NCI-H748 (cell line): ENCODE results near the gene LRRC8C.

Experiments used
- DNase-seq: peaks from one replicate; lab custom pipeline; 2025; ENCODE audit not compliant: unreplicated experiment; lab: John Stamatoyannopoulos, UW

LRRC8C gene

DNA sequence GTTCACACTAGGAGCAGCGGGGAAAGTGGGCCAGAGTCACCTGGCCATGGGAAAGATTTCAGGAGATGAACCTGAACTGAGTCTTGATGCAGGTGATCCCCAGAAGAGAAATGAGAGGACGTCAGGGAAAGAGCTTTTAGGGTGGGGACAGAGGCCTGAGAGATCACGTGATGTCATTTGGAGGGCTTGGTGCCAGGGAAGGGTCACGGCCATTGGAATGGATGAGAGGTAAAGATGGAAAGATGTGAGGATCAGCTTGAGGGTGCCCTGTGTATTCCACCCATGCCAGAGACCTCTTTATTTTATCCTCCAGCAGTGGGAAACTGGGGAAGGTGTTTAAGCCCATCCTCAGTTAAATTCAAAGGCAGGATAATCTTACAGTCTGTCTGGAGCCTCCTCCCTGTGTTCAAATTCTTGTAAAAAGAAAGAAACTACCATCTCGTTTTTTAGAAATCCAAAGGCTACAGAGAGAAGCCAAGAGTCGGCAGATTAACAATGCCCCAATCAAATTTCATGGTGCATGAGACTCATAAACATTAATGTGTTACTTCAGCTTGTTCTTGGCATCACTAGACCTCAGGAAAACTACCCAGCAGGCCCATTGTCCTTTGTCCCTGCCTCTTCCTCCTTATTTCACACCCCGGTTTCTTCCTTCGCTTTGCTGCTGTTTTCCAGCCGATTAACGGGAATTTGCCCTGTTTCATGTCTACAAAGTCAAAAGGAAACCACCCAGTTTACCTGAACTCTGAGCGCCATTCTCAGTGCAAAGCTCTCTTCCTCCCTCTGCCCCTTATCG lies 94.8 kb downstream of the LRRC8C start:
- DNase-seq, result no peak

DNA sequence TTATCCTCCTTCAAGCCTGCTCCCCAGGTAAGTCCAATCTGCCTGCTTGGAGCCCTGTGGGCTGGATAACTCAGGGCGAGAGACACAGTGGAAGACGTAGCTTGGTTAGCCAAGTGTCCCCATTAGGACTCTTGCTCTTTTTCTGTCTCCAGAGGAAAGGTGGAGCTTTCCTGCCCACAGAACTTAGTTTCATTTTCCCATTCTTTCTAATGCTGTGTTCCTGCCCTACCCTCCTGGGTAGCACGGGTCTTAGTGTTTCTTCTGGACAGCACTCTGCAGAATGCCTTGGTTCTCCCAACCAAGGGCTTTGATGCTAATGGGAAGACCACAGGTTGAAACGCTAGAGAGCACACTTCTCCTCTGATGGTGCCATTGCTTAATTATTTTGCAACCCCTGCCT lies 95.5 kb downstream of the LRRC8C start:
- DNase-seq, result no peak

DNA sequence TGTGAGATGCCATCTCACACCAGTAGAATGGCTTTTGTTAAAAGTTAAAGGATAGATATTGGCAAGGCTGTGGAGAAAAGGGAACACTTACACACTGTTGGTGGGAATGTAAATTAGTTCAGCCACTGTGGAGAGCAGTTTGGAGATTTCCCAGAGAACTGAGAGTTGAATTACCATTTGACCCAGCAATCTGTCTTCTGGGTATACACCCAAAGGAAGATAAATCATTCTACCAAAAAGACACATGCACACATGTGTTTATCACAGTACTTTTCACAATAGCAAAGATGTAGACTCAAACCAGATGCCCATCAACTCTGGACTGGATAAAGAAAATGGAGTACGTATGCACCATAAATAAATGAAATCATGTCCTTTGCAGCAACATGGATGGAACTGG lies 99.3 kb downstream of the LRRC8C start:
- no peak for DNase-seq

GRCh38 chr1:89732643-89733222 lies 99.8 kb downstream of the LRRC8C start:
- peak; percentile 23 for DNase-seq

DNA sequence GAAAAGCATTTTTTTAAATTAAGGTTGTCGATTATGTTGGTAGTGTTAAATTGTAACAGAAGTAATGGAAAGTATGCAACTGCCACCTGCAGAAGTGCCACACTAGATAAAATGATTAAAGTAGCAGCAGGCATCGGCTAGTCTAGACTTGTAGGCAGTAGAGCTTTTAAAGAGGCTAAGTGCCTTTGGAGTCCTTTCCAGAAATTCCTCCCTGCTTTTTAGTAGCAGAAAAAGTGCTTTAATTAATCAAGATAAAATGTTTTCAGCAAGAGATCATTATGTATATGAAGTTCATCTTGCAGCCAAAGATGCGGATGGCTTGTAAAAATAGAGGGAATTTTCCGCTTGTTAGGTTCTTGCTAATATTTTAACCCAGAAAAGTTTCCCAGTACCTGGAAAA lies 100.8 kb downstream of the LRRC8C start:
- DNase-seq, result no peak

GRCh38 chr1:89734442-89734841 lies 101.5 kb downstream of the LRRC8C start:
- DNase-seq, result no peak

DNA sequence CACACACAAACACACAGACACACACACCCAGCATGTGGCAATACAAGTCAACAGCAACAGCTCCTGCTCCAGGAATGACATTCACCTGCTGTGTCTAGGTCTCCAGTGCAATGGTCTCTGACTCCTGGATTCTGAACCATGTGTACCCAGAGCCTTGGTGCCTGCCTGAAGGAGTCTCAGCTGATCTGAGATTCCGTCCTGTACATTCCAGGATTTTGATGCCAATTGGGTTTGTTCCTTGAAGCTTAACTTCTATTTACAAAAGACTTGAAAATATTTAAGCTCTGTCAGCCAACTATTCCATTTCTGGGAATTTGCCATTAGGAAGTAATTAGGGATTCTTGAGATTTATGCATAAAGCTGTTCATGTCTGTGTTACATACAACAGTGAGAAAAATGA lies 102.6 kb downstream of the LRRC8C start:
- DNase-seq, result no peak

DNA sequence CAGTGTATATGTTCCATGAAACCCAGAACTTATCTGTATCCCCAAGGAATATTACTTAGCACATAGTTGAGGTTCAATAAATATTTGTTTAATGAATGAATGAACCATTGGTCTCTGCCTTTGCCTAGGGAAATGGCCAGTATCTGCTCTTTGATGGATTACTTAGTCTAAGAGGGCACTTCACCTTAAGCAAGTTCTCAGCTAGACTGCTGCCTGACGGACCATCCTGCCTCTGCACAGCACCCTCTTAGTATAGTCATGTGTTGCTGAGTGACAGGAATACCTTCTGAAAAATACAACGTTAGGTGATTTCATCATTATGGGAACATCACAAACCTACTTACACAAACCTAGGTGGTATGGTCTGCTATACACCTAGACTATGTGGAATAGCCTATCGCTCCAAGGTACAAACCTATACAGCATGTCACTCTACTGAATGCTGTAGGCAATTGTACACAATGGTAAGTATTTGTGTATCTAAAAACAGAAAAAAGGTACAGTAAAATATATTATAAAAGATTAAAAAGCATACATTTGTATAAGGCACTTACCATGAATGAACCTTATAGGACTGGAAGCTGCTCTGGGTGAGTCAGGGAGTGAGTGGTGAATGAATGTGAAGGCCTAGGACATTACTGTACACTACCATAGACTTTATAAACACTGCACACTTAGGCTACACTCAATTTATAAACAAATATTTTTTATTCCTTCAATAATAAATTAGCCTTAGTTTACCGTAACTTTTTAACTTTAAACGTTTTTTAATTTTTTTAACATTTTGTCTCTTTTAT lies 104.2 kb downstream of the LRRC8C start:
- DNase-seq, result no peak

- no peak for DNase-seq
These were observed 105.1 kb downstream of the LRRC8C start for GRCh38 chr1:89737985-89738510.

DNA sequence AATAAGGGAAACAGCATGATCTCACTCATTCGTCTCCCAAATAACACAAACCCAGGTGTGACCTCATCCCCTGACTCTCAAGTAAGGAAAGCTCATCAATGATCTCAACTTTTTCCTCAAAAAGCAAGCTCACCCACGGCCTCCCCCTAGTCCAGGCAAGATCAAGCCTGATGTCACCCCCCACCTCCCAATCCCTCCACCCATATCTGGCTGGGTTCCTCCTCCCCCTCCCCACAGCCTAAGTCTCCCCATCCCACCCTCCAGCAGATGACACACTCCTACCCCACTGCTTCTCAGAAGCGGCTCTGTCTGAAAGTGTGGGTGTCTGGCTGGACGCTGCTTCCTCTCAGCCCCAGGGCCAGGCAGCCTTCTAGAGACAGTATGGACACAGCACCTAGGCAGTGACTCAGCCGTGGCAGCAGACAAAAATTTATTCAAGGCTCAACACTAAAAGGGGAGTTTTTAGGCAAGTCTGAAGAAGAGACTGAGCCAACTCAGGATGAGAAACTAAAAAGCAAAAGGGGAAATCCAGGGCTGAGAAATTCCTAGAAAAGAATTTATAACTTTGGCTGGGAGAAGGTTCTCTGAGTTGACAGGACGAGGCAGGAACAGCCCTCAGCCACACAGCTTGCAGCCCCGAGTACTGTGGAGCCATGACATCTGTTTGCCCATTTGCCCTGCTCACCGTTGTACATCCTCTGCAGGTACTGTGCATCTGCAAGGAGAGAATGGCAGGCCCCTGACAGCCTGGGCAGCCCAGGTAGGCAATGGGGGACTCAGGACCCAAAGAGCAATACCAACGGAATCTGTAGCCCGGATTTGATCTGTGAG lies 106.3 kb downstream of the LRRC8C start:
- DNase-seq, result no peak

DNA sequence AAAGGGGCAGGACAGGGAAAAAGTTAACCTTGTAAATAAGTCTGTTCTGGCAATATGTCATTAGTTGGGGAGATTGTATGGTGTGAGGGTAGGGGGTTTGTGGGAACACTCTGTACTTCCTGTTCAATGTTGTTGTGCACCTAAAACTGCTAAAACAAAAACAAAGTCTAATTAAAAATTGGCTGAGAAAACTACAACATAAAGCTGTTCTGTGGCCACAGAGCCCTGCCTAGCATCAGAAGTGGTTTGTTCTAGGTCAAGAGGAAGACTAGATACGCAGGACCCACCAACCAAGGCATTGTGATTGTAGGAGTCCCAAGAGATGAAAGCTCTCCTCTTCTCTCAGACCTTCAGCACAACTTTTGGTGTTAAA lies 106.9 kb downstream of the LRRC8C start:
- DNase-seq, result no peak

DNA sequence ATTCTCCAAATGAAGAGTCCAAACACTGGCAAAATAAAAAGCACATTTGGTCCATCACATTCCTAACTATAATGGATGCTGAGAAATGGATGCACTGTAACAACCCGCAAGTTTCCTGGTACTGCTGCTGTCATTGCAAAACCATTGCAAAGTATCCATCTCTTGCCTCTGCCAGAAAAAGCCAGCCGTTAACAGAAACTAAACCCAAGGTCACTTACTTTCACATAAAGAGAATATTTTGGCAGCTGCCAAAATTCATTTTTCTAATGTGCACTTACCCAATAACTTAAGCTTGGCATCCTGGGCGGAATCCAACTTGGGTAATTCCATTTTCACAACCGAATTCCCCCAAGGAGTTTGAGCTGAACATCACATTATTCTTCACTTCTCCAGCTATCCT lies 110.9 kb downstream of the LRRC8C start:
- DNase-seq, result no peak

DNA sequence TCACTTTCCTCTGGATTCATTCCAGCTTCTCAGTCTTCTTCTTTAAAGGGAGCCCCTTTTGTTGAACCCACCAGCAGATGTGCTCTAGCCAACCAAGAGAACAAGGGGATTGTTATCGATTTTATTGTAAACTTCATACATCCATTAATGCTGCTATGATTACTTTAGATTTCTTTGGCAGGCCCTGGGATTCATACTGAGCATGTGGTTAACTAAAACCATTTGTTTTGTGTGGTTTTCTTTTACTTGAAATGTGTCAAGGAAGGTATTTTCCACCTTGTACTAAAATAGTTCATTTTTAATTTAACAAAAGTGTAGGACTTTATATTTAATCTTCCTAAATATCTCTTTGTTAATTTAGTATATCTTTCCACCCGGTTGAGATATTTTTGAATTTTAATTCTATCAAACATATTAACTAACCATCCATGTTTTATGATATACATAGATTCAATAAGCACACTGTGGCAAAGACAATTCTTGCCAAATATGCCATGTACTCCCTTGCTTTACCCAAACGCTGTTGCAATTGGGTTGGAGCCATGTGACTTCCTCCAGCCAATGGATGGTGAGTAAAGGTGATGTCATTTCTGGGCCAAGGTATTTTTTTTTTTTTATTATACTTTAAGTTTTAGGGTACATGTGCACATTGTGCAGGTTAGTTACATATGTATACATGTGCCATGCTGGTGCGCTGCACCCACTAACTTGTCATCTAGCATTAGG lies 113.7 kb downstream of the LRRC8C start:
- DNase-seq, result no peak

GRCh38 chr1:89753761-89754160 lies 120.8 kb downstream of the LRRC8C start:
- no peak for DNase-seq

GRCh38 chr1:89754518-89754917 lies 121.6 kb downstream of the LRRC8C start:
- no peak for DNase-seq

DNA sequence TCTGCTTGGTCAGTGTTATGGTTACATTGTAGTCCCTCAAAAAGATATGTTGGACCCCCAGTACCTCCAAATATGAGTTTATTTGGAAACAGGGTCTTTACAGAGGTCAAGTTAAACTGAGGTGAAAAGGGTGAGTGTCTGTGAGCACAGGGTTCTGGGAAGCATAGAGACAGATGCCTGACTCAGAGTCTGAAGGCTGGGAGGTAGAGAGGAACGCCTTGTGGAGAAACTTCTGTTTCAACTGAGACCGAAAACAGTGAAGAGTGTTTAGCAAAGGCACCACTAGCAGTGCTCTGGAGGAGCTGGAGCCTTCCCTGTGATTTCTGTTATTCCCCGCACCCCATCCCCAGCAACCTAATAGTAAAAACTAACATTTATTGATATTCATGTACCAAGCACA lies 122.7 kb downstream of the LRRC8C start:
- DNase-seq, result no peak

- peak; percentile 6 for DNase-seq
These were observed 124.6 kb downstream of the LRRC8C start for GRCh38 chr1:89757532-89757931.

DNA sequence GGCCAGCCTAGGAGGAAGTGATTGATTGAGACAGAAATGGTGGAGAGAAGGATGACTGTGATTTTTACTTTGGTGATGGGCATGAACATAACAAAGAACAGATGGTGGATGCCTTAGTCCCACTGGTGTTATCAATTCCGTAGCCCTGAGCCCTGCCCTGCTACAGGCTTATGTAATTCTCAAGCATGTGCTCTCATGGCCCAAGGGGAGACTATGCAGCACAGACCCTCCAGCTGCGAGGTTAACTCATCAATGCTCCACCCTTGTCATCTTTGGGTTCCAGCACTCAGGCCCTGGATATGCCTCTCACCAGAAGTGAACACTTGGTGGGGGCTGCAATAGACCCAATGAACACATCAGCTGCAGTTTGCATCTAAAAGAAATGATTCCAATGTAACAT lies 125.2 kb downstream of the LRRC8C start:
- no peak for DNase-seq

DNA sequence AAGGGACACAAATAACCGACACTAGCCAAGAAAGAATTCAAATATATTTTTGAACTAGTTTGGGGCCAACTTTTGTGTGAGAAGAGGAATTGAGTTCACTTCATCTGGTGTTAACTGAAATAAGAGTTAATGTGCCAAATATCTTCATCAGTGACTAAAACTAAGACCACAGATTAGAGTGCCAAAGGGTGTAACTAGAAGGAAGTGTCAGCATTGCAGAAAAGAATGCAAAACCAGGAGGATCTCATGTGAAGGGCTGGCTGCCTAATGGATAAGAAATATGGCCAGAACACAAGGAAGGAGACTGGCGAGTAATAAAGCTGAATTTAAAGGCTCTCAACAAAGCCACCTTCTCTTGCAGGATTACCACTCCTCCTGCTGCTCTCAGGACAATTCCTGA lies 126.1 kb downstream of the LRRC8C start:
- no peak for DNase-seq

- no peak for DNase-seq
These were observed 127.6 kb downstream of the LRRC8C start for GRCh38 chr1:89760496-89760895.
